GM19395 (cell line): ENCODE results near the gene PLEKHG7.
A peak's percentile ranks its signal among the peaks of the same experiment; 100 is the strongest.
"Not testable (repeated sequence)": the region's sequence is repeated elsewhere in the genome, so short reads cannot be mapped to it uniquely, and the experiment has no call there.

Experiments used
- ATAC-seq: cut with Tn5 transposase; IDR thresholded peaks from one replicate; pipeline ENCODE4 v1.9.1; 2021; ENCODE audit warnings: mild to moderate bottlenecking, moderate library complexity; ENCODE audit not compliant: unreplicated experiment

Gene PLEKHG7

GRCh38 chr12:92745856-92746550 lies 43.2 kb downstream of the PLEKHG7 start:
- ATAC-seq: no peak

- no peak for ATAC-seq
Observed at GRCh38 chr12:92747151-92747550, 44.4 kb downstream of the PLEKHG7 start.

DNA sequence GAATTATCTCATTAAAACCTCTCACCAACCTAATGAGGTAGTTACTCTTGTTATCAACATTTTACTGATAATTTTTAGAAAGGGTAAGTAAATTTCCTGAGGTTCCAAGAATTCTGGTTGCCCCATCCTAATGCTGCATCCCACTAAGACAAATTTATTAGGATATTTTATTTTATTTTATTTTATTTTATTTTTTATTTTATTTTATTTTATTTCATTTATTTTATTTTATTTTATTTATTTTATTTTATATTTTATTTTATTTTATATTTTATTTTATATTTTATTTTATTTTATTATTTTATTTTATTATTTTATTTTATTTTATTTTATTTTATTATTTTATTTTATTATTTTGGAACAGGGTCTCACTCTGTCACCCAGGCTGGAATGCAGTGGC lies 46.9 kb downstream of the PLEKHG7 start:
- not testable (repeated sequence) for ATAC-seq

GRCh38 chr12:92753976-92754885 lies 51.4 kb downstream of the PLEKHG7 start:
- ATAC-seq: no peak

DNA sequence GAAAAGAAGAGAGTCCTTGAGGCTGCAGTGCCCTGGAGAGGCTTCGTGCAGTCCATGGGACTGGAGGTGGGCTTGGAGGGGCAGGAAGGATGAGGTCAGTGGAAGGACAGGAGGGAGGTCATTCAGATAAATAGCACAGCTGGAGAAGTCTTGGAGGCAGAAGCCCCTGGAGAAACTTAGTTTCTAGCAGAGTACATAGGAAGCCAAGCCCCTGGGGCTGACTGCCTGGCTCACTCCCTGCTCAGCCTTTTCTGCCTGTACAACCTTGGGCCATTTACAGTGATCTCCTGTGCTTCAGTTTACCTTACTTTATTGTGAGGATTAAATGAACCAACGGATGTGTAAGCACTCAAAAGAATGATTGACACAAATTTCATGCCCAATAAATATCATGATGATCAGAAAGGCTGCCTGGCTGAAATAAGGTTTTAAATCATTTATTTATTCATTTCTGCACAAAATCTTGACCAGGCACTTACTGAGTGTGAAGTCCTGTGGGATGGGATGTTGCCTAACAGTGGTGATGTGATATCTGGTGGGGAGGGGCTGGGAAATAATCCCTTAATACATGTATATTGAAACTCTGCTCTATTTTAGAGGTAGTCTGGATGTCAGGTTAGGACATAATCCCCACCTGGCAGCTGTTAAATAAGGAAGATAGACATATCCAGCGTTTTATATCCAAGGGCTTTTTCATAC lies 54.3 kb downstream of the PLEKHG7 start:
- ATAC-seq: no peak

- no peak for ATAC-seq
Observed at GRCh38 chr12:92757597-92758121, 54.9 kb downstream of the PLEKHG7 start.

DNA sequence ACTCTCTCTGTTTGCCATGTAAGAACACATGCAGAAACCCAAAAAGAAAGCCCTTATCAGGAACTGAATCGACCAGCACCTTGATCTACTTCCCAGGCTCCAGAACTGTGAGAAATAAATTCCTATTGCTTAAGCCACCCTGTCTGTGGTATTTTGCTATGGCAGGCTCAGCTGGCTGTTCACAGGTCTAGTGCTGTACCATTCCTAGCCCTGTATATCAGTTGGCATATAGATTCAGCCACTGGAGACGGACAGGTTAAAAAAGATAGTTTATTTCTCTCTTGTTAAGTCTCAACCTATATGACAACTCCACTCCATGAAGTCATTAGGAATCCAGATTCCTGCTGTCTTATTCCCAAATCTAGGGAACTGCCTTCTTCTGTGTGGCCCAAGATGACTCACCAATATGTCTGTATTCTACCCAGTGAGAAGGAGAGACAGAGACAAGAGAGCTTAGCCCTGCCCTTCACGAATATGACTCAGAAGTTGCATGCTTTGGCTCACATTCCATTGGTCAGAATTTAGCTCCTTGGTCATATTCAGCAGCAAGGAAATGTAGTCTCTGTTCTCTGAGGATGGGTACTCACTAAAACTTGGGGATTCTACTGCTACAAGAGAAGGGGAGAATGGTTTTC lies 57.0 kb downstream of the PLEKHG7 start:
- ATAC-seq: no peak

- no peak for ATAC-seq
Observed at GRCh38 chr12:92762773-92763172, 60.0 kb downstream of the PLEKHG7 start.

DNA sequence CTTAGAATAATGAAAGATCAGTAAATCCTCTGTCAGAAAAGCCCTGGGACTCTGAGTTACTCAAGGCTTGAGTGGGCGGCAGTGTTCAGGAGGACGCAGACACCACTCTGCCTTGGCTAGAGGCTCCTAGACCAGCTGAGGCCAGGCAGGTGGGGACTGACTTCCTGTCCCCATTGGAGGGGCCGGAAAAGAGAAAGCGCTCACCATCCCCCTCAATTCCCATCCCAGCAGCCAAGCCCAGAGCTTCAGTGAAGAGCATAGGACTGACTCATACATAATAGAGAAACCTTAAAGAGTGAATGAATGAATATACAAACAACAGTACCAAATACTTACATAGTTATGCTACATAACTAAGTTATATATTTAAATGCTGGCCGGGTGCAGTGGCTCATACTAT lies 62.0 kb downstream of the PLEKHG7 start:
- no peak for ATAC-seq

DNA sequence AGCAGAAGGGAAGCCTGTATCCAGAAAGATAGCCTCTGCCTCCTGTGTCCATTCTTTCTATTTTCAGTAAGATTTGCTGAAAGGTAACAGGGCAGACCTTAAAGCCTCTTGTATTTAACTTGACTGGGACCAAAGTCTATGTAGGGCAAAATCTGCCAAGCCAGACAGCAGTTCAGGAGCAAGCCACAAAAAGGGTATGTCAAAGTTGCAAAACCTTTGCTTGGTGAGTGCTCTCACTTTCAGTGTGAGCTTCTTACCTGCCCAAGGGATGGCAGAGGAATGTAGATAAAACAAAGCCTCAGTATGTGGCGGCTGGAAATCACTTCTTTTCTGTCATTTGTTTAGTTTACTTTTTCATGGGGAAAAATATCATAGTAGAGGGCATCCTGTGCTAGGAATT lies 63.1 kb downstream of the PLEKHG7 start:
- ATAC-seq: no peak

DNA sequence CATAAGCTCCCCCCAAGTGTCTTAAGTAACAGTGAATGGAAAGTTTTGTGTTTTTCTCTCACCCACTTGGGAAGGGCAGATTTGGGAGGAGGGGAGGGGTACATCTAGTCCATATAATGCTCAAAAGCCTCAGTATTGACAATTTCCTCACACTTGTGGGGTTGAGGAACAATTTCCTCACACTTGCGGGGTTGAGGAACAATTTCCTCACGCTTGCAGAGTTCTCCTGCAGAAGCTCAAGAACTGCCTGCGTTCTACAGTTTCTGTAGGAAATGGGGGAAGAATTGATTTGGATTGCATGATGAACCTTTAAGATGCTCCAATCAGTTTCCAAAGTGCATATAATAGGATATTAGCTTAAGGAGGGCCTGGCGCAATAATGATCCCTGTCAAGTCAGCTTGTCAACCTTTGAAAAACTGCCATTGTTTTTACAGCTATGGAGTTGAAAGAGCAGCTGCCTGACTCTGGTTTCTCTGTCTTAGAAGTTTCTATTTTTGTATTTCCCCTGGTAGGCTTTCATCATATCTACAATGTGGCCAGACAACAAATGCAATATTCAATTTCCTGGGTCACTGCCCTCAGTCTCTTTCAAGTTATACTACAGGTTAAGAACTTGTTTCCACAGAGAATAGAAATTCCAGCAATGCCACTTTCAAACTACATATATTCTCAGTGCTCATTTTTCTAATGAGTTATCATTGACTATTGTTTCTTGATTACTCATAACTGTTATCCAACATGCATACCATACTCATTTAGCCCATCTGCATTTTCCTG lies 66.5 kb downstream of the PLEKHG7 start:
- ATAC-seq: peak; percentile 90

- ATAC-seq: no peak
Observed at GRCh38 chr12:92771001-92771400, 68.2 kb downstream of the PLEKHG7 start.

GRCh38 chr12:92775416-92775815 lies 72.6 kb downstream of the PLEKHG7 start:
- ATAC-seq: no peak

- ATAC-seq: no peak
Observed at GRCh38 chr12:92778525-92778924, 75.7 kb downstream of the PLEKHG7 start.

- ATAC-seq: no peak
Observed at GRCh38 chr12:92779902-92780301, 77.1 kb downstream of the PLEKHG7 start.

- no peak for ATAC-seq
Observed at GRCh38 chr12:92784356-92784755, 81.6 kb downstream of the PLEKHG7 start.

GRCh38 chr12:92784797-92785562 lies 82.2 kb downstream of the PLEKHG7 start:
- peak; percentile 98 for ATAC-seq

DNA sequence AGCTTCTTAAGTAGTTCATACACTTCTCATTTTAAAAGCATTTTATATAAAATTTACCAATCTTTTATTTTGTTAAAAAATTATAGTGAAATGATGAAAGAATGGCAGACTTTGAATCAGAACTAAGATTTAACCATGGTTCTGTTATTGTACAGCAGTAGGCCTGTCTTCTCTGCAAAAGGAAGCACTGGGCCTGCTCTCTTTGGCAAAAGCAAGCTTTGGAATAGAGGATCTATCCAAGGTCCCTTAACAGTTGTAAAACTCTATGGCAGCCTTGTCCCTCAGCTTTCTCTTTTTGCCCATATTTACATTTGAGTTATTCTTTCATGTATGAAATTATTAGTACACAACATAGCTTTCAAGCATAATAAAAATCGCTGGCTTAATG lies 82.8 kb downstream of the PLEKHG7 start:
- no peak for ATAC-seq

- no peak for ATAC-seq
Observed at GRCh38 chr12:92786045-92786444, 83.3 kb downstream of the PLEKHG7 start.
